ENCODE data around the gene TLL1.

DNA sequence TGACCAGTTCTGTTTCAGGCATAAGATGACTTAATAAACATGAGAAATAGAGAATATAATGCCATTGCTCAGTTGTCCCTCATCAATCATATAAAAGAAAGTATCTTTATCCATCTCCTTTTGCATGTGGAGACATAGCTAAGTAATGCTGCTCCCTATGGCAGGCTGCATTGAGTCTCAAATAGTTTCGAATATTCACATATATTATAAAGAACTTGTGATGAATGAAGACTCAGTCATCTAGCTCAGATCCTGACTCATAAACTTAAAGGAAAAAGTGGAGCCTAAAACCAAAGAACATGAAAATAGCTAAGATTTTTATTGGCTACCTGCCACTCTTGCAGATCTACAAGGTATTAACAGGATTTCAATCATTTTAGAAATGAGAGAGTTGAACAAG is 11.7 kb upstream of the TLL1 start:
- TF ChIP-seq, protein P1, sequence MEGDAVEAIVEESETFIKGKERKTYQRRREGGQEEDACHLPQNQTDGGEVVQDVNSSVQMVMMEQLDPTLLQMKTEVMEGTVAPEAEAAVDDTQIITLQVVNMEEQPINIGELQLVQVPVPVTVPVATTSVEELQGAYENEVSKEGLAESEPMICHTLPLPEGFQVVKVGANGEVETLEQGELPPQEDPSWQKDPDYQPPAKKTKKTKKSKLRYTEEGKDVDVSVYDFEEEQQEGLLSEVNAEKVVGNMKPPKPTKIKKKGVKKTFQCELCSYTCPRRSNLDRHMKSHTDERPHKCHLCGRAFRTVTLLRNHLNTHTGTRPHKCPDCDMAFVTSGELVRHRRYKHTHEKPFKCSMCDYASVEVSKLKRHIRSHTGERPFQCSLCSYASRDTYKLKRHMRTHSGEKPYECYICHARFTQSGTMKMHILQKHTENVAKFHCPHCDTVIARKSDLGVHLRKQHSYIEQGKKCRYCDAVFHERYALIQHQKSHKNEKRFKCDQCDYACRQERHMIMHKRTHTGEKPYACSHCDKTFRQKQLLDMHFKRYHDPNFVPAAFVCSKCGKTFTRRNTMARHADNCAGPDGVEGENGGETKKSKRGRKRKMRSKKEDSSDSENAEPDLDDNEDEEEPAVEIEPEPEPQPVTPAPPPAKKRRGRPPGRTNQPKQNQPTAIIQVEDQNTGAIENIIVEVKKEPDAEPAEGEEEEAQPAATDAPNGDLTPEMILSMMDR (conservative IDR thresholded peaks at IDR 0.05; ENCODE audit: low read length): no peak
- TF ChIP-seq EZH2phosphoT487 (IDR thresholded peaks at IDR 0.05; ENCODE audit: borderline replicate concordance, low read depth, low read length): no peak
